ENCODE results near the gene SLC38A5. TPM values are rescaled to one million over a fixed set of nuclear protein-coding genes. Genes with fewer than 3 reads are reported as not detected.

SLC38A5 gene
- total and polyA plus RNA-seq, 2 donors (not counting 3 experiments of a cell fraction or from before 2014, with no cell fraction given) = 21.6 to 28.8 TPM

- no peak for FAIRE-seq
Measured at GRCh38 chrX:48456628-48457331, 13.3 kb downstream of the SLC38A5 start.

GRCh38 chrX:48451708-48452107 is 18.4 kb downstream of the SLC38A5 start:
- no peaks in the 10 kb centered on the region for H4K20me1 ChIP-seq (replicated peaks; ENCODE audit: control insufficient read depth, extremely low read depth, insufficient read depth, low read length)
- H3K4me2 ChIP-seq (ENCODE audit: insufficient read depth, low read length) = no peak overlapping the region
- FAIRE-seq (peak; percentile 43), DNase-seq (ENCODE audit: low read depth, low spot score) (no peak)
- ChIA-PET POLR2A (no interaction called here), CTCF (no interaction called here)
- TF ChIP-seq JUN (IDR thresholded peaks at IDR 0.05; ENCODE audit: borderline replicate concordance, insufficient read depth, insufficient read length, low read depth) = no peak
- TF ChIP-seq POLR2A (IDR thresholded peaks at IDR 0.05; ENCODE audit: low read depth, low read length) = no peak
- no peak for TF ChIP-seq FOS (IDR thresholded peaks at IDR 0.05; ENCODE audit: borderline replicate concordance, insufficient read depth, low read length)
- TF ChIP-seq POLR2AphosphoS5 (IDR thresholded peaks at IDR 0.05; ENCODE audit: insufficient read depth, low read depth, low read length) = no peak
- no peak for TF ChIP-seq MAX (IDR thresholded peaks at IDR 0.05; ENCODE audit: insufficient read depth, insufficient read length)
- TF ChIP-seq MYC (IDR thresholded peaks at IDR 0.05; ENCODE audit: low read depth, low read length) = no peak
- no peak for TF ChIP-seq GATA2 (IDR thresholded peaks at IDR 0.05; ENCODE audit: insufficient read depth, insufficient read length, low read depth, low read length)
- no peaks in the 10 kb centered on the region for H3K9me1 ChIP-seq (replicated peaks; ENCODE audit: control insufficient read depth, extremely low read depth, insufficient read depth, low read length)
- H3K79me2 ChIP-seq (ENCODE audit: control insufficient read depth, insufficient read depth, low read length) = no peaks in the 10 kb centered on the region
- no peaks in the 10 kb centered on the region for H3K27me3 ChIP-seq (ENCODE audit: control insufficient read depth in 2 of 2, insufficient read depth in 2 of 2, low read length in 2 of 2)
- H2AFZ ChIP-seq (ENCODE audit: low read depth, low read length) = no peak overlapping the region
- no TSS peak for BruUV-seq (replicated peaks)
- dilution Hi-C loops (cut with MboI; ENCODE audit: extremely low pct_ligation_motif_present, low sequenced_read_pairs) = no loop called here
- no peak overlapping the region for H3K27ac ChIP-seq (ENCODE audit: insufficient read depth, low read depth, low read length)
- no peaks in the 10 kb centered on the region for H3K36me3 ChIP-seq (ENCODE audit: control insufficient read depth in 2 of 2, extremely low read depth in 1 of 2, insufficient read depth in 2 of 2, low read length in 2 of 2)
- H3K4me1 ChIP-seq (ENCODE audit: control insufficient read depth, extremely low read depth, insufficient read depth, low read length) = no peaks in the 10 kb centered on the region
- no peak overlapping the region for H3K4me3 ChIP-seq (replicated peaks in 1 of 3; ENCODE audit: insufficient read depth in 1 of 3, low read depth in 1 of 3, low read length in 3 of 3)
- no peaks in the 10 kb centered on the region for H3K9me3 ChIP-seq (replicated peaks; ENCODE audit: control insufficient read depth, insufficient read depth, low read length)
- intact Hi-C loops (cut with micrococcal nuclease) = no loop called here
- no peak overlapping the region for H3K9ac ChIP-seq (replicated peaks; ENCODE audit: extremely low read depth, insufficient read depth, low read length)

More at GRCh38 chrX:48456628-48457331, 13.3 kb downstream of the SLC38A5 start:
- no peak overlapping the region for H3K4me2 ChIP-seq (ENCODE audit: insufficient read depth, low read length)
- TF ChIP-seq FOS (IDR thresholded peaks at IDR 0.05; ENCODE audit: borderline replicate concordance, insufficient read depth, low read length) (no peak), MYC (IDR thresholded peaks at IDR 0.05; ENCODE audit: low read depth, low read length) (no peak), EZH2 (IDR thresholded peaks at IDR 0.05; ENCODE audit: borderline replicate concordance, low read depth, low read length, severe bottlenecking) (no peak)
- TF ChIP-seq, protein P1, sequence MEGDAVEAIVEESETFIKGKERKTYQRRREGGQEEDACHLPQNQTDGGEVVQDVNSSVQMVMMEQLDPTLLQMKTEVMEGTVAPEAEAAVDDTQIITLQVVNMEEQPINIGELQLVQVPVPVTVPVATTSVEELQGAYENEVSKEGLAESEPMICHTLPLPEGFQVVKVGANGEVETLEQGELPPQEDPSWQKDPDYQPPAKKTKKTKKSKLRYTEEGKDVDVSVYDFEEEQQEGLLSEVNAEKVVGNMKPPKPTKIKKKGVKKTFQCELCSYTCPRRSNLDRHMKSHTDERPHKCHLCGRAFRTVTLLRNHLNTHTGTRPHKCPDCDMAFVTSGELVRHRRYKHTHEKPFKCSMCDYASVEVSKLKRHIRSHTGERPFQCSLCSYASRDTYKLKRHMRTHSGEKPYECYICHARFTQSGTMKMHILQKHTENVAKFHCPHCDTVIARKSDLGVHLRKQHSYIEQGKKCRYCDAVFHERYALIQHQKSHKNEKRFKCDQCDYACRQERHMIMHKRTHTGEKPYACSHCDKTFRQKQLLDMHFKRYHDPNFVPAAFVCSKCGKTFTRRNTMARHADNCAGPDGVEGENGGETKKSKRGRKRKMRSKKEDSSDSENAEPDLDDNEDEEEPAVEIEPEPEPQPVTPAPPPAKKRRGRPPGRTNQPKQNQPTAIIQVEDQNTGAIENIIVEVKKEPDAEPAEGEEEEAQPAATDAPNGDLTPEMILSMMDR (IDR thresholded peaks at IDR 0.05; ENCODE audit: extremely low read depth in 1 of 2, insufficient read depth in 1 of 2, low read depth in 1 of 2, low read length in 2 of 2) = no peak
- intact Hi-C loops (cut with micrococcal nuclease) = no loop called here
- POLR2A ChIA-PET = no interaction called here
- no peak overlapping the region for H2AFZ ChIP-seq (ENCODE audit: low read depth, low read length)
- CTCF ChIA-PET = no interaction called here
- H4K20me1 ChIP-seq (replicated peaks; ENCODE audit: control insufficient read depth, extremely low read depth, insufficient read depth, low read length) = no peaks in the 10 kb centered on the region
- H3K9me1 ChIP-seq (replicated peaks; ENCODE audit: control insufficient read depth, extremely low read depth, insufficient read depth, low read length) = no peaks in the 10 kb centered on the region
- no peaks in the 10 kb centered on the region for H3K4me1 ChIP-seq (ENCODE audit: control insufficient read depth, extremely low read depth, insufficient read depth, low read length)
- dilution Hi-C loops (cut with MboI; ENCODE audit: extremely low pct_ligation_motif_present, low sequenced_read_pairs) = no loop called here
- no peak overlapping the region for H3K9ac ChIP-seq (replicated peaks; ENCODE audit: extremely low read depth, insufficient read depth, low read length)
- no peaks in the 10 kb centered on the region for H3K9me3 ChIP-seq (replicated peaks; ENCODE audit: control insufficient read depth, insufficient read depth, low read length)
- no peaks in the 10 kb centered on the region for H3K79me2 ChIP-seq (ENCODE audit: control insufficient read depth, insufficient read depth, low read length)
- no peak overlapping the region for H3K27ac ChIP-seq (ENCODE audit: insufficient read depth, low read depth, low read length)
- H3K4me3 ChIP-seq (replicated peaks in 1 of 3; ENCODE audit: insufficient read depth in 1 of 3, low read depth in 1 of 3, low read length in 3 of 3) = no peak overlapping the region
- no TSS peak for BruUV-seq (replicated peaks)
- no peak for DNase-seq (ENCODE audit: low read depth, low spot score)
- no peaks in the 10 kb centered on the region for H3K36me3 ChIP-seq (ENCODE audit: control insufficient read depth in 2 of 2, extremely low read depth in 1 of 2, insufficient read depth in 2 of 2, low read length in 2 of 2)
- no peaks in the 10 kb centered on the region for H3K27me3 ChIP-seq (ENCODE audit: control insufficient read depth in 2 of 2, insufficient read depth in 2 of 2, low read length in 2 of 2)
